Measurements from ENCODE around the gene CXorf49B.
"Not testable (repeated sequence)": the region's sequence is repeated elsewhere in the genome, so short reads cannot be mapped to it uniquely, and the experiment has no call there.

CXorf49B gene

GRCh38 chrX:71763049-71763448, at the start of gene CXorf49B:
CXorf49B (plus strand) TSS chrX:71763349; CDS start chrX:71763424, 75 bp downstream.
- not testable (repeated sequence) for DNase-seq

- DNase-seq: not testable (repeated sequence)
Measured at GRCh38 chrX:71714064-71714463, 49.1 kb upstream of the CXorf49B start.

- not testable (repeated sequence) for DNase-seq
Measured at GRCh38 chrX:71715551-71715950, 47.6 kb upstream of the CXorf49B start.

- DNase-seq: not testable (repeated sequence)
Measured at GRCh38 chrX:71716323-71716722, 46.8 kb upstream of the CXorf49B start.

GRCh38 chrX:71718185-71718584, 45.0 kb upstream of the CXorf49B start, which contains the start of gene CXorf49:
CXorf49 (minus strand) TSS chrX:71718285; CDS start chrX:71718151, 134 bp downstream.
- DNase-seq: not testable (repeated sequence)

- not testable (repeated sequence) for DNase-seq
Measured at GRCh38 chrX:71719195-71719594, 44.0 kb upstream of the CXorf49B start.

- DNase-seq: not testable (repeated sequence)
Measured at GRCh38 chrX:71720289-71720886, 42.8 kb upstream of the CXorf49B start.

GRCh38 chrX:71760688-71761281, 2.4 kb upstream of the CXorf49B start:
- not testable (repeated sequence) for DNase-seq

GRCh38 chrX:71764832-71765231, 1.7 kb downstream of the CXorf49B start:
- DNase-seq: not testable (repeated sequence)

GRCh38 chrX:71765613-71766012, 2.5 kb downstream of the CXorf49B start:
- DNase-seq: not testable (repeated sequence)

GRCh38 chrX:71767134-71767533, 4.0 kb downstream of the CXorf49B start:
- not testable (repeated sequence) for DNase-seq

GRCh38 chrX:71778322-71778721, 15.2 kb downstream of the CXorf49B start:
- DNase-seq: not testable (repeated sequence)

GRCh38 chrX:71782225-71782949, 19.2 kb downstream of the CXorf49B start:
- not testable (repeated sequence) for DNase-seq

GRCh38 chrX:71782950-71783299, 19.8 kb downstream of the CXorf49B start:
- DNase-seq: not testable (repeated sequence)

GRCh38 chrX:71783569-71784347, 20.6 kb downstream of the CXorf49B start:
- not testable (repeated sequence) for DNase-seq

GRCh38 chrX:71784348-71784983, 21.3 kb downstream of the CXorf49B start:
- not testable (repeated sequence) for DNase-seq

GRCh38 chrX:71806450-71806849, 43.3 kb downstream of the CXorf49B start:
- DNase-seq: not testable (repeated sequence)

GRCh38 chrX:71809886-71810285, 46.7 kb downstream of the CXorf49B start:
- no peak for DNase-seq

GRCh38 chrX:71814123-71814912, 51.2 kb downstream of the CXorf49B start:
- no peak for DNase-seq

- no peak for DNase-seq
Measured at GRCh38 chrX:71815121-71815905, 52.2 kb downstream of the CXorf49B start.

- no peak for DNase-seq
Measured at GRCh38 chrX:71815906-71816156, 52.7 kb downstream of the CXorf49B start.
